COLO668 (cell line): ENCODE results near the gene POLR3H.

ENCODE experiments used
- DNase-seq: peaks from one replicate; lab custom pipeline; 2025; ENCODE audit not compliant: unreplicated experiment; lab: John Stamatoyannopoulos, UW

Gene POLR3H

GRCh38 chr22:41539146-41540005 is 4.9 kb downstream of the POLR3H start:
- no peak for DNase-seq

- DNase-seq: no peak
Measured at GRCh38 chr22:41538583-41538982, 5.7 kb downstream of the POLR3H start.

GRCh38 chr22:41537203-41537602 is 7.1 kb downstream of the POLR3H start:
- DNase-seq: no peak

- no peak for DNase-seq
Measured at GRCh38 chr22:41535244-41535643, 9.0 kb downstream of the POLR3H start.

- DNase-seq: no peak
Measured at GRCh38 chr22:41534219-41534618, 10.1 kb downstream of the POLR3H start.

GRCh38 chr22:41532908-41533825 is 11.1 kb downstream of the POLR3H start:
- peak; percentile 72 for DNase-seq

GRCh38 chr22:41531715-41532477 is 12.4 kb downstream of the POLR3H start:
- no peak for DNase-seq

- no peak for DNase-seq
Measured at GRCh38 chr22:41530890-41531714, 13.2 kb downstream of the POLR3H start.

- DNase-seq: no peak
Measured at GRCh38 chr22:41528938-41529561, 15.2 kb downstream of the POLR3H start.

- DNase-seq: no peak
Measured at GRCh38 chr22:41528132-41528766, 16.0 kb downstream of the POLR3H start.

- DNase-seq: peak; percentile 44
Measured at GRCh38 chr22:41526830-41527799, 17.2 kb downstream of the POLR3H start.

GRCh38 chr22:41526226-41526829 is 17.9 kb downstream of the POLR3H start:
- DNase-seq: no peak

GRCh38 chr22:41525450-41526225 is 18.6 kb downstream of the POLR3H start:
- no peak for DNase-seq

GRCh38 chr22:41524809-41525449 is 19.3 kb downstream of the POLR3H start:
- no peak for DNase-seq

- DNase-seq: no peak
Measured at GRCh38 chr22:41524251-41524661, 20.0 kb downstream of the POLR3H start.

- no peak for DNase-seq
Measured at GRCh38 chr22:41523464-41524221, 20.6 kb downstream of the POLR3H start.
